NOMO-1 (cell line): Measurements from ENCODE around the gene C1orf198.

Source experiments
- DNase-seq, 2 experiments: peaks; one replicate each; lab custom pipeline; 2025; ENCODE audit not compliant: unreplicated experiment in 2 of 2; lab: John Stamatoyannopoulos, UW

The C1orf198 gene

DNA sequence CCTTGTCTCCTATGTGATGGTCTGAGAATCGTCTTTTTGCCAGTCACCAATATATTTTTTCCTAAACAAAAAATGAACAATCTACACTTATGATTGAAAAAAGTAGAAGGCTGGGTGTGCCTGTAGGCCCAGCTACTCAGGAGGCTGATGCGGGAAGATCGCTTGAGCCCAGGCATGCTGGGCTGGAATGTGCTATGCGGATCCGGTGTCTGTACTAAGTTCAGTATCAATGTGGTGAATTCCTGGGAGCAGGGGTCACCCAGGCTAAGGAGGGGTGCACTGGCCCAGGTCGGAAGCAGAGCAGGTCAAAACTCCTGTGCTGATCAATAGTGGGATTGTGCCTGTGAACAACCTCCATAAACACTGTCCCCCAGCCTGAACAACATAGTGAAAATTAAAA is 25.7 kb upstream of the C1orf198 start:
- no peak for DNase-seq

DNA sequence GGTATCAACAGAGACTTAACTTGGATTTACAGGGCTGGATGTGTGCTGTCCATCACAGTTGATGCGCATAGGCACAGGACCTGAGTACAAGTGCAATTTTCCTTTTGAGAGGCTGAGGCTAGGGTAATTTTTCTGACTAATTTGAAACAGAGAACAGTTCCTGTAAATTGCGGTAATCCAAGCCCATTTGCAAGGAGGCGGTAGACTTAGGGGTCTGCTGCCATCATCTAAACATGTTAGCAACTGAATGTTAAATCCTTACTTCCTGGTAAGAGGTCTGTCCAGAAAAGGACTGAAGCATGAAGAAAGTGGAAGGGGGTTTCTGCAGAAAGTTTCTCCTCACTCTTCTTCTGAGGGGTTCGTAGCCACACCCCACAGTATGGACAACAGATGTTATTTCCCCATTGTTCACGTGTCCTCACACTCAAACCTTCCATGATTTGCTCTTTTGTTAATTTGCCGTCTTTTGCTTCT is 23.7 kb upstream of the C1orf198 start:
- no peak for DNase-seq

DNA sequence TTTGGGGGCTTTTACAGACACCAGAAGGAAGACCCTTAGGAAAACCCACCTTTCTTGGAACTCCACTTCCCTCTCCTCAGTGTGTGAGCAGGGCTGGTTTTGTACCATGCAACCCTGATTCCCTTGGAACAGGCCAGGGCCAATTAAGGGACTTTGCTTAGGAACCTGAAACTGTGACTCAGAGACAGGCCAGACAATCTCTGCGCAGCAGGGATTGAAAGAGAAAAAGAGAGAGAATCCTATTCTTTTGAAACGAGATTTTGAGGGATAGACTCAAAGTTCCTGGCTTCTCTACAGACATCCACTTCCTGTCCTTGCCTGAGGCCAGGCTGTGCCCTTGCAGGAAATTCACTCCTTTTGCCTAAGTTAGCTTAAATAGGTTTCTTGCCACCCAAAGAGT is 23.1 kb upstream of the C1orf198 start:
- no peak for DNase-seq

DNA sequence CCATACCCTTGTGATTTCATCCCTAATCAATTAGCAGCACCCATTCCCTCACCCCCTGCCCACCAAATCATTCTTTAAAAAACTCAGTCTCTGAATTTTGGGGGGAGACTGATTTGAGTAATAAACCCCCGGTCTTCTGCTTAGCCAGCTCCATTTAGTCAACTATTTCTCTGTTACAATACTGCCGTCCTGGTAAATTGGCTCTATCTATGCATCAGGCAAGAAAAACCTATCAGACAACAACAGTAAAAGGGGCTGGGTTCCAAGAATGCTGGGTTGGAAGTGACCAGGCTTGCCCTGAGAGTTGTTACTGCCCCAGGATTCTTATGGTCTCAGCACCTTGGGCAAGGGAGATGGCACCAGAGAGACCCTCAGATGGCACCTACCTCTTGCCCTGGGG is 16.3 kb upstream of the C1orf198 start:
- no peak for DNase-seq

DNA sequence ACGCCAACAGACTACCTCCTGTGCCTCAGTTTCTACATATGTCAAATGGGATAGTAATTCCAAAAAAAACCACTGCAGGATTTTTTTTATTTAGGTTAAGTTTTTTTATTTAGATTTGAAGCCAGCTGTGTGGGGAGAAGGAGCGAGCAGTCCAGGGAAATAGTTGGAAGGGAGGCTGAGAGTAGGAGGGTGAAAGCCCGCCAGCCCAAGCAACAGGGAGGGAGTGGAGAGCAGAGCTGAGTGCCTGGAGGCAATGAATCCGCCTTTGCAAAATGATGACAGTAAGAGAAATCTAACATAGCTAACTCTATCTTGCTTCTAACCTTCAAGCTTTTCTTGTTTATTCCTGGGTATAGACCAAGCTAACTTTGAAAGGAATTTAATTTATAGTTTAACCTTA is 15.6 kb upstream of the C1orf198 start:
- no peak for DNase-seq

DNA sequence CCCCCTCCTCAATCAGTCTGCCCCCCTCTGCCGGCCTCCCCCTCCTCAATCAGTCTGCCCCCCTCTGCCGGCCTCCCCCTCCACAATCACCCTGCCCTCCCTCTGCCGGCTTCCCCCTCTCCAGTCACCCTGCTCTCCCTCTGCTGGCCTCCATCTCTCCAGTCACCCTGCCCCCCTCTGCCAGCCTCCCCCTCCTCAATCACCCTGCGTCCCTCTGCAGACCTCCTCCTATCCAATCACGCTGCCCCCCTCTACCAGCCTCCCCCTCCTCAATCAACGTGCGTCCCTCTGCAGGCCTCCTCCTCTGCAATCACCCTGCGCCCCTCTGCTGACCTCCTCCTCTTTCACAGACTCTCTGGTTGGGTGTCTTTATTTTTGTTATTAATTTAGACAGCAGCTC is 11.5 kb upstream of the C1orf198 start:
- no peak for DNase-seq

DNA sequence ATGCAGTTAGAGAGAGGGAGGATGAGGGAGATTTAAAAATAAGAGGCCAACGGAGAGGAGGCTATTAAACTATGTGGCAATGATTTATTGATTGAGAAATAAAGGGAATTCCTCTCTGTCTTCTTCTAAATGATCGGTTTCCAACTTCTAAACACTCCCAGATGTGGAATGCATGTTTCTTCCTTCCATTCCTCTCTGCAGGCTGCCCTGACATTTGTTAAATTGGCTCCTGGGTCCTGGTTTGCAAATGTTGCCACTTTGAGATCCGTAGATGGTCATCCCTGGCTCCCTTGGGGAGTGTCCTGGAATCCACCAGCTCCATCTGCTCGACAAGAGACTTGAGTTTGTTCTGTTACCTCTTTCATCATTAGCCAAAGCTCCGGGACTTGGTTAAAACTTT is 10.3 kb upstream of the C1orf198 start:
- no peak for DNase-seq

DNA sequence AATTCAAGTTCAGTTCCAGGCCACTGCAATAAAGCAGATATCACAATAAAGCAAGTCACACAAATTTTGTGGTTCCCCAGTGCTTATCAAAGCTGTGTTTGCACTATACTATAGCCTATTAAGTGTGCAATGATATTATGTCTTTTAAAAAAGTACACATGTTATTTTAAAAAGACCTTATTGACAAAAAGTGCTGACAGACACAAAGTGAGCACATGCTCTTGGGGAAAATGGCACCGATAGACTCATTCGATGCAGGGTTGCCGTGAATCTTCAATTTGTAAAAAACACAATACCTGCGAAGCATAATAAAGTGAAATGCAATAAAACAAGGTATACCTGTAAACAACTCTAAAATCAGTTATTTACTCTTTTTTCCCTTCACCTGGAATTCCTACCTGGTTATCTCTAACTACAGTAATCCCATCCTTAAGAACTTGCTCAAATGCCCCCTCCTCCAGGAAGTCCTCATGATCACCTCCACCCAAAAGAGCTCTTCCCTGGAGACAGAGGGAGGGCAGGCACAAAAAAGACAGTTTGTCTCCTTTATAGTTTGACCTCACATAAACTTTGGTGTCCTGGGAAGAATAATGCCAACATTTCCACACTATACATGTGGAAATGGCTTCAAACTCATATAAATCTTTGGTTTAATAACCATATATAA is 9.7 kb upstream of the C1orf198 start:
- no peak for DNase-seq

DNA sequence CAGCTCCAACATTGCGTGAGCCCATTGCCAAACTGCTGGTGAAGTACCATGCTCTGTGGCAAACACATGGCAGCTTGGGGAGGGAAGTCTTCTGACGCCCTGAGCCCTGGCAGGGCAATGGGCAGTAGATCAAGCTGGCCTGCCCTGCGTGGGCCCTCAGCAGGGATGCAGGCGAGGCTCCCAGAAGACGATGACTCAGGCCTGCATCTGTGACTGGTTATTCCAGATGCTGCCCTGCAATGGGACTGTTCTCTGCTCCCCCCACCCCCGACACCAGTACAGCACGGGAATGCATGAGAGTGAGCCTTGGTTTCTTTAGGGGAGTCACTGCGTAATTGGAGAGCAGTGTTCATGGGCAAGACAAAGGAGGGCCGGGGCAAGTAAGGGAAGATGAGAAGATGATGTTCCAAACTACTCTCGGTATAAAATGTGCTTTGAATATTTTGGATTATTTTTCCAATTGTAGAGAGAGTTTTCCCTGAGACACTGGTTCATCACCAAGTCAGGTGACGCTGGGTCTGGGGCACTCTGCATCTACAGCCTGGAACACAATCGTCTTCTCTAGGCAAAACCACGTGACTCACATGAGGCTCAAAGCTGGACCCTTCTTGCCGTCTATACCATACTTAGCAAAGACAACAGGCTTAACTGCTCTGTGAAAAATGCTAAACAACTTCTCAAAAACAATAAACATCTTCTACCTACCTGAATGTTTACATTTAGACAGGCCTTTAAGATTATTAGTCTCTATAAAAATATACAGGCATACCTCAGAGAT is 9.0 kb upstream of the C1orf198 start:
- DNase-seq = no peak

DNA sequence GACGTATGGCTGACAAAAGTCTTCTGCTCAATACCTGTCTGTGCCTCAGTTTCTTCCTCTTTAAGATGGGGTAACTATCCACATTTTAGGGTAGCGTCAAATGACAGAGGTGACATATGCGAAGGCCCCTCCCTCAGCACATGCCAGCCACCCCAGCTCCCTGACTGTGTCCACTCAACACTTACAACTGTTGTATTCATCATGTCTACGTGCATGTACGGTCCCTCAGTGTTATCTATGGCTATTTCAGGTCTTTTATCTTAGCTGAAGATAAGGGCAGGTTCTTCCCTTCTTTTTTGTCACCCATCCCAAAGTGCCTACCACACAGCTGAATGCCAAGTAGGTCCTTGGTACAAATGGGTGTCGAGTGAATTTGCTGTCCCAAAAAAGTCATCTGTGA is 8.3 kb upstream of the C1orf198 start:
- no peak for DNase-seq

DNA sequence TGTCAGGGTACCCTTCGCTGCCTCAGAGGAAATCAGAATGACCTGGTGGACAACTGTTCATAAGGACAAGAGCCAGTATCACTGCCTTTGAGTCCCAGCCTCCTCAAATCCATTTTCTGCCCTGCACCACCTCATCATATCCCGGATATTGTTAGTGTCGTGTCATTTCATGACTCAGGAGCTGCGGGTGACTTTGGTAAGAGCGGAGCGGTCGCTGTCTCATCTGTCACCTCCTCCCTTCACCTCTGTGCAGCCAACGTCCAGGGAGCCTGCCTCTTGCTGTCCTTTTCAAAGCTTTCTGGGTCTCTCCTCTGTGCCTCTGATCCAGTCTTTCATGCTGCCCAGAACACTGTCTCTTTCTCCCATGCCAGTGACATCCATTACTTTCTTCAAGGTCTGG is 7.0 kb upstream of the C1orf198 start:
- DNase-seq = no peak

DNA sequence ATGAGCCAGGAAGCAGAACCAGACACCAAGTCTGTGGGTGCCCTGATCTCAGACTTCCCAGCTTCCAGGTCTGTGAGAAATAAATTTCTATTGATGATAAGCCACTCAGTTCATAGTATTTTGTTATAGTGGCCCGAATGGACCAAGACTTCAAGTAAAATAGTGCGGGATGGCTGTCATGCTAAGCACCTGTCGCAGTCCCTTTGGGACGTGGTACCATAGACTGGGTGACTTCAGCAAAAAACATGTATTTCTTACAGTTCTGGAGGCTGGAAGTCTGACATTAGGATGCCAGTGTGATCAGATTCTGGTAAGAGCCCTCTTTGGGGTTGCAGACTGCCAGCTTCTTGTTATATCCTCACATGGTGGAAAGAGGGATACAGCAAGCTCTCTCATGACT is 2.6 kb upstream of the C1orf198 start:
- no peak for DNase-seq

DNA sequence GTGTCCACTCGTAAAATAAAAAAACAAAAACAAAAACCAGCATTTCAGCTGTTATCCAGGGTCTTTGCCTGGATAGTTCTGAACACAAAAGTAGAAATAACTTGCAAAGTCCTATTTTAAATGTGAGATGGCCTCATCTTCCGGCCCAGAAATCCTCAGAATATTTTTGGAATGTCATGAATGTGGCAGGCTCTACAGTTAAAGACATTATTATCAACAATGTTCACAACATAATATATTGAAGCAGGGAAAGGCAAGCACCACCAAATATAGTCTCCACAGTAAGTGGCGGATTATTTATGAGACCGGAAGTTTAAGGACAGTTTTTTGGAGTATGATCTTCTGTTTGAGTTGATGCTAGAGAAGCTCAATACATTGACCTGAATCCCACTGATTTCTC is 1.2 kb upstream of the C1orf198 start:
- no peak for DNase-seq

DNA sequence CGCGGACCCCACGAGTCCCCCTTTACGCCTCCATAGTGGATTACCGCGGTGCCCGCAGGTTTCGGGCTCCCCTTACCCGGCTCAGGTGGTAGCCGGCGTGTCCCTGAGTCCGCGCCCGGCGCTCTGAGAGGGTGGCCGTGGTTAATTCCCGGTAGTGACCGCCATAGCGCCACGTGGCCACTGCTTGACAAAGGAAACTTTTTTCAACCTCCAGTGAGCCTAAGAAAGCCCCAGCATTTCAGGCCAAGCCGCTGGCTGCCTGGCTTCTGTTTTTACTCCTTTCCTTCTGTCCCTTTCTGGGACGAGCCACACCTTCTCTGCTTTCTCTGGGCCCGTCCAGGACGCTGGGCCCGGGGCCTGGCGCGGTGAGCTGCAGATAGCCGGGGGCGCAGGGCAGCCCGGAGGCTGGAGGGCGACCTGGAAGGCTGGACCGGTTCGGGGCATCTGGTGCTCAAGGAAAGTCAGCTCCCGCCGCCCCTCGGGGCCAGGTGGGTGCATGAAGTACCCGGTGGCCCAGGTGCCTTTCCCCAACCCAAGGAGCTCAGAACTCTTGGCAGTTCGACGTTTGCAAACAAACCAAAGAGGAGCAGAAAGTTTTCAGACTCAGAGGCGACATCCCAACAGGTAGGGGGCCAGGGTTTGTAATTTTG is 540 bp upstream of the C1orf198 start:
- DNase-seq = peak; percentile 14 to 27

DNA sequence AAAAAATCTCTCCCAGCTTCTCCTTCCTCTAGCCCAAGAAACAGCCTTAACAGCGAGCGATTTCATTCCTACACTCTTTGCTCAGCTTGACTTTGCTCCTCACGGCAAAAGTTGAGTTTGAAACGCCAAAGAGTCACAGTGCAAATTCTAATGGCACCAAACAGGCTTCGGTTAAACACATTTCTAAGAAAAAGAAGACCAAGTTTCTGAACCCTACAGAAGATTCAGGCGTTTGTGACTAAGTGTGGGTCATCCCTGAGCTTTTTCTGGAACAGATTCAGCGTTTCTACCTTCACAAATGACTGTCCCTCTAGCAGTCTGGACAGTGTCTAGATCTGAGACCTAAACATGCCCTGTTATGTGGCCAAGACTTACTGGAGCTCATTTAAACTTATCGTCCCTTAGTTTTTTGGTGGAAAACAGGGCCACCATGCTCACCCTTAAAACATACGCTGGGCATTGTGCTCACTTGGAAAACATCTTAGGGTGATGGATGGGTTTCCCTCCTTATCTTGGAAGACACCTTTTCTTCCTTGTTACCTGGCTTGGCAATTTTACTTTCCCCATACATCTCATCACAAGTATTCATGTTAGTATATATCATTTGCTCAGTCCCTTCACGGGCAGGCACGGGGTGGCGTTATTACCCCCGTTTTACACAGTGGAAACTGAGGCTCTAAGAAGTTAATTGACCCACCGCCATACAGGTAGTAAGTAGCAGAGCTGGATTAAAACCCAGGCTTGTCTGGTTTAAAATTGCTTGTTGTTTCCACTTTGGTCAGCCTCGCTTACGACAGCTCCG is 1.0 kb downstream of the C1orf198 start:
- DNase-seq = peak in 1 of 2 experiments; percentile 7

DNA sequence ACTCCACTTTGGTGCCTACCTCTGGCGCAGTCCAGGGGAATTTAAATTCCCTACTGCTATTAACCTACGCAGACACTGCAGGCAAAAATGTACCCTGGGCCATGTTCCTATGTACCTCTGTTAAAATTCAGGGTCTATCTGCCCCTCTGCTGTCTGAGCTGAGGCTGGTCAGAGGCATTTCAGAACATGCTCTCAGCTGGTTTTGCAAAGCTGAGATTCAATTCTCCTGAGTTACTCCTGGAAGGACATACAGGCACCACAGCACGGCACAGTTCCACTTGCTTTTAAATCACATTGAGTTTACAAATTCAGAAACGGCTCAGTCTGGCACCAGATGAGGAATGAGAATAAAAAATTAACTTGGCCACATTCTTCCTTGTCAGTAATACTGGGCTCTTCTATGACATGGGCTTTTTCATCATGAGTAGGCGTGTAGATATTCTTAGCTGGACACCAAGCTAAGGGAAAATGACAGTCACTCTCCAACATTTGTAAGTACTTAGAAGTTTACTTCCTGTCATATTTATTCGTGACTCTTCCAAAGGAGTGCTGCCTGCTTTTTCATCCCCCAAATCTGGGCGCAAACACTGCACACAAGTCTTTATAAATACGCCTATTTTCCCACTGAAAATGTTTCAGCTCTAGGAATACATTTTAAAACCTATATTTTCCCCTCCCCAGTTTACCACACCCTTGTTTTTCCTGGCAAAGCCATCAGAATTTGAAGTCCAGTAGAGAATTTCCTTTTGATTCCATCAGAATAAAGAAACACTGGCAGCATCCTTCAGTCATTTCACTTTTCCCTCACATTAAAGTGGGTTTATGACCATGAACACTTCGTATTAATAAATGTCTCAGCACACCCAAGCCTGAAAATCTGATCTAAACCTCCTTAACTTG is 1.9 kb downstream of the C1orf198 start:
- DNase-seq = no peak

DNA sequence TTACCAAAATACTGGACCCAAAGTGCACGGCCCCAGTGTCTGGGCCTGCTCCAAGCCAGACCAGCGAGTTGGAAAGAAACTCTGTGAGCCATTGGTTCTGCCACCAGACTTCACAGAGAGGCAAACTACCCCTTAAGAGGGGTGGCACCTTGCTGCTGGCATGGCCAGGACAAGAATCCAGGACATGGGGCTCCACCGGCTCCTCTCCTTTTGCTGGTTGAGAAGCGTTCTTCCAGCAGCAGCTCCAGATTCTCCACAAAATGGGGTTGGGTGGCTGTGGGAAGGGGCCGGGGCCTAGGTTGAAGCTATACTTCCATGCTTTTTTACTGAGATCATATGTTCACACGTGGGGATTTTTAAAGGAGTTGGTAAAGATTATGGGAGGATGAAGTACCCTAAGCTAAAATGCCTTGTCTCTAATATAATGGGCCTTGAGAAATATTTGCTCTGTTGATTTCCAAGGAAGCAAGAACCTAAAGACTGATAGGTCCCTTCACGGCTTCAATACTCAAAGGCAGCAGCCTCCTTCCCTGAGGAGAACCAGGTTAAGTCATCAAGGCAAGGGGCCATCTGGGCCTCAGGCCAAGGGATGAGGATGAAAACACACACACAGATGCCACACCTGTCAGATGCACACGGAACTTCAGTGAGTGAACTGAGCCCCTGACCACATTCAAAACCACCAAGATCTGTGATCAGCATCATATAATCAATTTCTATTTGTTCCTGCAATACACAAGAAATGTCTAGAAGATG is 3.1 kb downstream of the C1orf198 start:
- DNase-seq = no peak

DNA sequence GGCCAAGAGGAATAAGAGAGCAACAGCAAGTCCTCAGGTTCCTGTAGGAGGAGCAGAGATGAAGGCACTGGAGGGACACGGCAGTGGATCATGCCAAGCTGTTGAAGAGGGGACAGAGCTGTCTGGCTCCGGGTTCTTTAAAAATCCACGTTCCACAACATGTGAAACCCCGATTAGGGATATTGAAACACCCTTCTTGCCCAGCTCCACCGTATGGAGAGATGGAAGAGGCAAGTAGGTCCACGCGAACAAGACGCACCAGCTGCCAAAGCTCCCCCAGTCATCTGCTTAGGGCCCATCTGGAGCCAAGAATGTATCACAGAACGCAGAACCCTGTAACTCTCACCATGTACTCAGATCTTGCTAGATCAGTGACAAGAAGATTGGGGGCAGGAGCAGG is 3.9 kb downstream of the C1orf198 start:
- no peak for DNase-seq

DNA sequence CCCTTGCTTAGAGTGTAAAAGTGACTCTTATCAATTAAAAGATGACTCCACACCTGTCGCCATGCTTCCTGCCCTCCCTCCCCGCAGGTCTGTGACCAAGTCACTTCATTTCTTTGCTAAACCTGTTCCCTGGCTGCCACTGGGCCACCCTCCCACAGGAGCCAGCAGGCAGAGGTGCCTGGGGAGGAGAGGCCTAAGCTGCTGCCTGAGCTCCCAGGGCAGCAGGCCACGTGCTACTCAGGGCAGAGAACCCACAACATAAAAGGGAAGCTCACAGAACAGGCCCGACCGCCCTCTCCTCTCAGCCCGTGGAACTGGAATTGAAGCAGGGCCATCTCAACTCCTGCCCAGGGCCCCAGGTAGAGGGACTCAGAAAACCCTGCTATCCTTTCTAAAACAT is 4.9 kb downstream of the C1orf198 start:
- DNase-seq = peak in 1 of 2 experiments; percentile 16
